A673 (cell line): ENCODE data around the gene PNRC1. TPM values are rescaled to one million over a fixed set of nuclear protein-coding genes. Genes with fewer than 3 reads are reported as not detected.

ENCODE experiments used
- BruUV-seq: library from RNA; stranded (reverse); fragments of 400-500 nt; replicated peaks from 2 replicates; lab custom pipeline; 2021; lab: Mats Ljungman, UMichigan
- CTCF ChIA-PET: fragments of 300-600 bp; sonication (Branson Sonifier 250); formaldehyde crosslinking; loops from one replicate; lab custom pipeline; 2022; ENCODE audit warnings: antibody characterized with exemption; lab: Charles Lee
- POLR2A ChIA-PET: fragments of 300-600 bp; sonication (Branson Sonifier 250); formaldehyde crosslinking; loops from one replicate; lab custom pipeline; 2022; ENCODE audit warnings: antibody characterized with exemption; ENCODE audit not compliant: low non-redundant PET; lab: Charles Lee
- DNase-seq: peaks from one replicate; pipeline ENCODE4 v3.0.0-alpha.2; 2015; ENCODE audit warnings: low spot score
- H3K27ac ChIP-seq: fragments of 200-600 bp; sonication (generic); 2 replicates; pipeline ENCODE4 v1.5.1; 2016; ENCODE audit warnings: mixed run types, low read depth, mild to moderate bottlenecking, mixed read lengths, antibody characterized with exemption, low read length; ENCODE audit not compliant: poor library complexity, severe bottlenecking
- H3K27me3 ChIP-seq: fragments of 200-600 bp; sonication (generic); replicated peaks from 2 replicates; pipeline ENCODE4 v1.6.1; 2017; ENCODE audit warnings: mixed run types, low read depth, mild to moderate bottlenecking, mixed read lengths, antibody characterized with exemption, low read length; ENCODE audit not compliant: insufficient read depth, poor library complexity
- H3K36me3 ChIP-seq: fragments of 200-600 bp; sonication (generic); 2 replicates; pipeline ENCODE4 v1.6.1; 2016; ENCODE audit warnings: mixed run types, mild to moderate bottlenecking, mixed read lengths, antibody characterized with exemption, low read length; ENCODE audit not compliant: insufficient read depth, poor library complexity, severe bottlenecking
- H3K4me1 ChIP-seq: fragments of 200-600 bp; sonication (generic); 2 replicates; pipeline ENCODE4 v1.6.1; 2017; ENCODE audit warnings: mixed run types, mild to moderate bottlenecking, mixed read lengths, antibody characterized with exemption, low read length; ENCODE audit not compliant: insufficient read depth, poor library complexity, severe bottlenecking
- H3K4me3 ChIP-seq: fragments of 200-600 bp; sonication (generic); 2 replicates; pipeline ENCODE4 v1.5.1; 2016; ENCODE audit warnings: low read depth, mixed run types, mild to moderate bottlenecking, mixed read lengths, low read length; ENCODE audit not compliant: poor library complexity, severe bottlenecking
- H3K9me3 ChIP-seq: fragments of 200-600 bp; sonication (generic); 2 replicates; pipeline ENCODE4 v1.6.1; 2016; ENCODE audit warnings: mixed run types, low read depth, mild to moderate bottlenecking, mixed read lengths, antibody characterized with exemption, low read length; ENCODE audit not compliant: poor library complexity, severe bottlenecking
- EZH2 ChIP-seq: fragments of 200-600 bp; sonication (generic); IDR thresholded peaks from 2 replicates; pipeline ENCODE4 v1.6.1; 2017; ENCODE audit warnings: borderline replicate concordance, low read depth, mild to moderate bottlenecking, mixed read lengths, antibody characterized with exemption, low read length; ENCODE audit not compliant: poor library complexity, severe bottlenecking
- intact Hi-C: fragments of 100-400 bp; cut with micrococcal nuclease; formaldehyde crosslinking; loops from one replicate; pipeline ENCODE4 v1.10.0; 2022; ENCODE audit not compliant: unreplicated experiment
- total RNA-seq: library from RNA; stranded (reverse); gene quantifications from 2 replicates; pipeline ENCODE4 v1.2.3, GENCODE V29; 2021
- TF ChIP-seq, protein P1 (sequence below): fragments of 300-800, 200-600 bp; sonication (generic); conservative IDR thresholded peaks from 2 replicates; pipeline ENCODE4 v1.5.1; 2017; ENCODE audit warnings: low read depth, mild to moderate bottlenecking, antibody characterized with exemption, low read length, moderate library complexity, mixed read lengths

PNRC1 gene
- total RNA-seq, 1 experiment from 2014 or later: 26.4 TPM

DNA sequence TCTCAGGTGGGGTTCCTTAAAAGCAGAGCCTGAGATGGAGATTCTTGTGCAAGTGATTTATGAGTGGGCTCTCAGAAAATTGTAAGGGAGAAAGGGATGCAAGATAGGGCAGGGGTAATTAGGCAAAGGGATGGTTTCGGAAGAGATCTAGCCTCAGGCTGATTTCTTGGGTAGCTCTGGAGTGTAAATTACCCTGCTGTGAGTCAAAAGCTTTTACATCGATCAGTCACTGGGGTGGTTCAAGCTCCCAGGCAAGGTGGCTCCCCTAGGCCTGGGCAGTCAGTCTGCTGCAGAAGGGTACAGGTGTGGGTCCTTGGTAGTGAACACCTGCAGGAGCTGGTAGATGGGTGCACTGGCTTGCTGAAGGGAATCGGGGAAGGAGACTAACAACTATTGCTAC is 54.2 kb downstream of the PNRC1 start:
- no TSS peak for BruUV-seq
- Histone ChIP-seq H3K9me3 (no peaks in the 10 kb centered on the region), H3K27me3 (no peaks in the 10 kb centered on the region), H3K27ac (no peak overlapping the region), H3K4me3 (no peak overlapping the region), H3K4me1 (no peaks in the 10 kb centered on the region), H3K36me3 (no peaks in the 10 kb centered on the region)
- ChIA-PET POLR2A (no interaction called here), CTCF (no interaction called here)
- intact Hi-C loops: no loop called here
- no peak for DNase-seq
- no peak for TF ChIP-seq EZH2
- TF ChIP-seq, protein P1, sequence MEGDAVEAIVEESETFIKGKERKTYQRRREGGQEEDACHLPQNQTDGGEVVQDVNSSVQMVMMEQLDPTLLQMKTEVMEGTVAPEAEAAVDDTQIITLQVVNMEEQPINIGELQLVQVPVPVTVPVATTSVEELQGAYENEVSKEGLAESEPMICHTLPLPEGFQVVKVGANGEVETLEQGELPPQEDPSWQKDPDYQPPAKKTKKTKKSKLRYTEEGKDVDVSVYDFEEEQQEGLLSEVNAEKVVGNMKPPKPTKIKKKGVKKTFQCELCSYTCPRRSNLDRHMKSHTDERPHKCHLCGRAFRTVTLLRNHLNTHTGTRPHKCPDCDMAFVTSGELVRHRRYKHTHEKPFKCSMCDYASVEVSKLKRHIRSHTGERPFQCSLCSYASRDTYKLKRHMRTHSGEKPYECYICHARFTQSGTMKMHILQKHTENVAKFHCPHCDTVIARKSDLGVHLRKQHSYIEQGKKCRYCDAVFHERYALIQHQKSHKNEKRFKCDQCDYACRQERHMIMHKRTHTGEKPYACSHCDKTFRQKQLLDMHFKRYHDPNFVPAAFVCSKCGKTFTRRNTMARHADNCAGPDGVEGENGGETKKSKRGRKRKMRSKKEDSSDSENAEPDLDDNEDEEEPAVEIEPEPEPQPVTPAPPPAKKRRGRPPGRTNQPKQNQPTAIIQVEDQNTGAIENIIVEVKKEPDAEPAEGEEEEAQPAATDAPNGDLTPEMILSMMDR: no peak

Other genes starting within 250 kb of the PNRC1 start
- gene RNGTT, start 117.1 kb upstream of the PNRC1 start, total RNA-seq: 30.2 and 31.8 TPM in 2 replicates
- gene SRSF12, start 37.3 kb downstream of the PNRC1 start, total RNA-seq: 14.3 and 14.5 TPM in 2 replicates
- 37.2 and 41.7 TPM in 2 replicates for gene PM20D2, start 65.3 kb downstream of the PNRC1 start, total RNA-seq
- 0.37 and 0.67 TPM in 2 replicates for gene GABRR1, start 136.6 kb downstream of the PNRC1 start, total RNA-seq
- 0.67 and 0.74 TPM in 2 replicates for gene GABRR2, start 234.5 kb downstream of the PNRC1 start, total RNA-seq